Cardiac septum (tissue), 1 donor: Measurements from ENCODE around the gene CTR9. TPM values are rescaled to one million over a fixed set of nuclear protein-coding genes. Genes with fewer than 3 reads are reported as not detected.
A peak's percentile ranks its signal among the peaks of the same experiment; 100 is the strongest.

Source experiments
- DNase-seq: peaks from one replicate; pipeline ENCODE4 v3.0.0-alpha.2; 2020; ENCODE audit warnings: low spot score
- intact Hi-C: fragments of 100-400 bp; cut with DNase I; formaldehyde crosslinking; loops from one replicate; pipeline ENCODE4 v1.14.0; 2022
- total RNA-seq: library from RNA; stranded (reverse); fragmentation: NEBNext Ultra II Directional; extraction: Animal tissue kit (Norgen Biotek cat#: 25700); gene quantifications from one replicate; pipeline ENCODE4 v1.2.1, GENCODE V29; 2021
- donor health status: DM: no; HTN: no; CAD: no.

The CTR9 gene
- total RNA-seq, 1 donor from 2014 or later, result 27.6 TPM

DNA sequence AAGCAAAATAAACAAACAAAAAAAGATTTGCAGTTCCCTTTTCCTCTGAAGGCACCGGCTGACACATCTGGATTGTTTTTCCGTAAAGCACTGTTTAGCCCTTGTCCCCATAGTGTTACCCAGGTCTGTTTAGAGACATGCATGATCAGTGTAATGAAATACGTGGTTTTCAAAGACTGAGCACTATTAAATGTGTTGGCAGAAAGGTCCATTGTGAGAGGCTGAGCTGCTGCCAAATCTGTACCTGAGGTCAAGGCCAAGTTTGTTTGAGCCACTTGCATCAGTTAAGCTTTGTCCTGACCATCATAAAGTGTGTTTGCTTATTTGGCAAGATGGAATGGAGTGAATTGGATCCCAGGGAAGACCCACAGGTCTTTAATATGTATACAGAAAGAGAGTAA is 26.3 kb downstream of the CTR9 start:
- intact Hi-C loops, result no loop called here
- no peak for DNase-seq

DNA sequence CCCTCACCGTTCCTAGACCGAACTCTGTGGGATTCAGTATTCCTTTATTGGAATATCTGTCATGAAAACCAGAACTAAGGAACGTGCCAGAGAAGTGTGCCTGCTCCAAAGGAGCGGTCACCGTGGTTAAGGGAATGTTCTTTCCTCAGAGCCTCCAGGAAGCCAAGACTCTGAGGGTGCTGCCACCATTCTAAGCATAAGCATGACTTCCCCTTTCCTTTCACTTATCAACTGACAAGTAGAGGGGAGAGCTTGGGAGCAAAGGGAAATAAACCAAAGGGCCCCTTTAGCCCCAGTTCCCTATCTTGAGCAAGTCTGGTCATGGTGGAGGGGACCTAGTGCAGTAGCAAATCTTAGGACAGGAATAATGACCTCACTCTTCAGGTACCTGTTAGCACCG is 26.8 kb downstream of the CTR9 start:
- intact Hi-C loops, result no loop called here
- DNase-seq, result no peak

DNA sequence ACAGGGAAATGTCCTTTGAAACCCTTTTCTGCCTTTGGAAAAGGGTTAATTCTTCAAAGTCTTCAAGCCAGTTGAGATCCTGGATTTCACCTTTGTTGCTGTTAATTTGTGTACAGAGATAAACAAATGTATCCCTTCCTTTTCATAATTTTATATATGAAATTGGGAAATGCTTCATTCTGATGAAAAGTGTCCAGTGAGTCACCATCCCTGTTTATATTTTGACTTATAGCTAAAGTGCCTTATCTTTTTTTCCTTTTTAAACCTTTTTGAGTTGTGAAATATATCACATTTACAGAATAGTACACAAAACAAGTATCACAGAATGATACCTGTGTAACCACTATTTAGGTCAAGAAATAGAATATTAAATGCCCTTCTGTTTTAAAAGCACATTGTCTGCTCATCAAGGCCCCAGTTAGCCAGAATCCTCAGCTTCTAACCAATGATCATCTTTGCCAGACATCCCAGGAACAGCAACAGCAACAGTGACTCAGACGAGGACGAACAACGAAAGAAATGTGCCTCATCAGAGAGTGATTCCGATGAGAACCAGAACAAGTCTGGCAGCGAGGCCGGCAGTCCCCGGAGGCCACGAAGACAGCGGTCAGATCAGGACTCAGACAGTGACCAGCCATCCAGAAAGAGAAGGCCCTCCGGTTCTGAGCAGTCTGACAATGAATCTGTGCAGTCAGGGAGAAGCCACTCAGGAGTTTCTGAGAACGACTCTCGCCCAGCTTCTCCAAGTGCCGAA is 27.3 kb downstream of the CTR9 start:
- intact Hi-C loops, result no loop called here
- DNase-seq, result peak; percentile 82

DNA sequence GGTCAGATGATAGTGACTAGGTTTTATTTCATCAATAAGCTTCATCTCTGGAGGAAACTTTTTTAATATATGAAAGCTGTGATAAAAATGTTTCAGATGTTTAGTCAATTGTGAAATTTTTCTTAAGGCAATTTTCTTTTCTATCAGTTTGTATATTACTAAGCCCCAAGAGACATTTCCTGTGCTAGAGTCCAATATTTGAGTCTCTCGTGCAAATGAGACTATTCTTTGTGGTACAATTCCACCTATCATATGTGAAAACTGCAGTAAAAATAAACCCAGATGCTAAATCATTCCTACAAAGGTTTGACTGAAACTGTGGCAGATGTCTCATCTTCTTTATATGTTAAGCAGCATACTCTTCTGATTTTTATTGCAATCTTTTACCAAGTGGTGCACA is 28.0 kb downstream of the CTR9 start:
- intact Hi-C loops, result no loop called here
- DNase-seq, result no peak

DNA sequence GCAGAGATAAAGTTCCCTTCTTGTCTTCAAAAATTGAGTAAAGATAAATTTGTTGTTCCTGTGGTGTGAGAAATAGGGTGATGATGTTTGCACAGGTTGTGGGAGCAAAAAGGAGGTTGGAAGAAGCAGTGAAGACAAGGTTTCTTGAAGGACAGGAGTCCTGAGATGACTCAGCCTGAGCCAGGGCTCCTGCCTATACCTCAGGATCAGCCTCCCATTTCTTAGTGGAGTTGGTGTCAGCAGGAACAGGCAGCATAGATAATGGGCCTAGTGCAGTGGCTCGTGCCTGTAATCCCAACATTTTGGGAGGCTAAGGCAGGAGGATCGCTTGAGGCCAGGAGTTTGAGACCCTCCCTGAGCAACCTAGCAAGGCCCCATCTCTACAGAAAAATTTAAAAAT is 29.0 kb downstream of the CTR9 start:
- intact Hi-C loops, result loop anchor here (5.0 kb wide), 1 partner anchor 132 kb away; no protein-coding TSS in a partner anchor

DNA sequence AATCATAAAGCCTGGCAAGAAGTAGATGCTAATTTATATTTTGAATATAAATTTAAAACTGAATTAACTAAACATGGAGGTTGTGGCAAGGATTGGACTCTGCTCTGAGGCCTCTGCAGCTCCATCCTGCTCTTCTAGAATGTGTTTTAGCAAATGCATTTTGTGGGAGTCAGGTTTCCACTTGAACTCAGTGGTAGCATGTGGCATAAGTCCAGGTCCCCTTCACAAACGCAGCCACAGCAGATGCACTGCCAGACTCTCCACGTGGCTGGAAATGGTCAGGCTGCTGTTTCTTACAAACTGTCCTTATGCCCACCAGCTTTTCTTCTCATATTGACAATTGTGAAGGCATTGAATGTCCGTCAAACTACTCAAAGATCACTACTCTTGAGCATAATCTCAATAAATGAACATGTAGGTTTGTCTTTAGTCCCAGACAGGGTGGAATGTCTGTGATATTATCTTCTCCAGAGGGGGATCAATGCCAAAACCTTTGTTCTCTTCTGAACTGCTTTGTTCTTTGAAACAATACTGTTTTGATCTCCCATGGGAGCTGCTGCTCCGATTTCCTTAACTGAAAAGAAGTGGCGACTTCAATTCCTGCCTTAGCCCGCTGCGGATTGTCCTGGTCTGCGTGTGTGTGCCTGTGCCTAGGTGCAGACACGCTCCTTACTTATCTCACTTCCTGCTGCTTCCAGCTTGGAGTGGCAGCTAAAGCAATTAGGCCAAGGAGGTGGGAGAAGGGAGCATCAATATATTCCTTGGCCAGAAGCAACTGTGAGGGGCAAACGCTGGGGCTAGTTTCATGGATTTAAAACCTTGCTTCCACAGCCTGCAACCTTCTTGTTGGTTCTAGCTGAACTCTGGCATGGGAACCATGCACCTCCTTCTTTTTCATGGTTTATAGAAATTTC is 33.4 kb downstream of the CTR9 start:
- intact Hi-C loops, result loop anchor here (5.0 kb wide), 1 partner anchor 128 kb away; no protein-coding TSS in a partner anchor
- DNase-seq, result no peak

More for the DNA sequence above, 29.0 kb downstream of the CTR9 start:
- no peak for DNase-seq

DNA sequence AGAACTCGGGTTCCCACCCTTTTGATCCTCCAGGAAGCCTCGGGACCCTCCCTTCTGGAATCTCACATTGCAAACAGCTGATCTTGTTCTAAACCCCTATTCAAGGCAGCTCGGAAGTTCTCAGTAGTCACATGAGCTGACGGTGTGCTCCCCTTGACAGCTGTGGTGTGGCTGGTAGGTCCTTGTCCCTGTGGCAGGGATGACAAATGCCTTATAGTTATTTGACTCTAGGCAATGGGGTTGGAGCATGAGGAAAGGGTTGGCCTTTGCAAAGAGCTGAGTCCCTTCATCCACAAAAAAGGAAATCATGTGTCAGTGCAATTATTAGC is 34.1 kb downstream of the CTR9 start:
- intact Hi-C loops, result no loop called here
- DNase-seq, result no peak

DNA sequence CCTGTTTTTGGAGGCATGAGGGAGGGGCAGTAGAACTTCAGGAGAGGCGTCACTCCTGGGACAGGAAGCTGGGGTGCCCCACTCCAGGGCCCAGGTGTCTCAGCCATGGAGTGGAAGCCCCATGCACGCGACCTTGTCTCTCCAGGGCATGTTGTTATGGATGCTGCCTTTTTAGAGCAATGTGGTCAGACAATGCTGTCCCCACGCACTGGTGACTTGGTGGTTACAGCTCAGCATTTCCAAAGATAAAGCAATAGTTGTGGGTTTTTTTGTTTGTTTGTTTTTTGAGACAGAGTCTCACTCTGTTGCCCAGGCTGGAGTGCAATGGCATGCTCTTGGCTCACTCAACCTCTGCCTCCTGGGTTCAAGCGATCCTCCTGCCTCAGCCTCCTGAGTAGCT is 35.4 kb downstream of the CTR9 start:
- intact Hi-C loops, result no loop called here
- DNase-seq, result no peak

DNA sequence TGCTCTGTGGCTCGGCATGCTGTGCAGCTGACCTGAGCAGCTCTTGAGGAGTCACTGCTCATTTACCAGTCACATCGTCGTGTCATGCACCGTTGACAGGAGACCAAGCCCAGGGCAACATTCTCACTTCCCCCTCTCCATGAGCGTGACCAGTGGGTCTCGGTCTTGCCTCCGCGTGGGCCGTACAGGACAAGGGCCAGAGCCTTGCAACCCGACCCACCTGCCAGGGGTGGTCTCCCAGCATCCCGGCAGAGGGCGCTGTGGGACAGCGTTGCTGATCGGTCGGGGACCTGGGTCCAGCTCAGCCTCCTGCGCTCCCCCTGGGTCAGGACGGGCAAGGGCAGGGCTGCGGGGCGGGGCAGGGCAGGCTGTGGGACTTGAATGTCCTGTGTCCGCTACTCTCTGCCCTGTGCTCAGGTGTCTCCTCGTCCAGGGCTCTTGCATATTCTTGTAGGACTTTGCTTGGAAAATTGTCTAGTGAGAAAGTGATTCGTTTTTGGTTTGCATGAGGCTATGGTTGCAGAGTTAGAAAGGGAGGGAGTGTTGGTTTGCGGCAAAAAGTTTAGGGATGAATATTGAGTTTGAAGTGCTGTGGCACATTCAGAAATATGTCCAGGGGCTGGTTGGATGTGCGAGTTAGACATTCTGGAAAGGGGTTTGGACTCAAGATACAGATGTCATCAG is 41.5 kb downstream of the CTR9 start:
- intact Hi-C loops, result loop anchor here (2.0 to 5.0 kb wide), 2 partner anchors 140 to 230 kb away; no protein-coding TSS in a partner anchor

DNA sequence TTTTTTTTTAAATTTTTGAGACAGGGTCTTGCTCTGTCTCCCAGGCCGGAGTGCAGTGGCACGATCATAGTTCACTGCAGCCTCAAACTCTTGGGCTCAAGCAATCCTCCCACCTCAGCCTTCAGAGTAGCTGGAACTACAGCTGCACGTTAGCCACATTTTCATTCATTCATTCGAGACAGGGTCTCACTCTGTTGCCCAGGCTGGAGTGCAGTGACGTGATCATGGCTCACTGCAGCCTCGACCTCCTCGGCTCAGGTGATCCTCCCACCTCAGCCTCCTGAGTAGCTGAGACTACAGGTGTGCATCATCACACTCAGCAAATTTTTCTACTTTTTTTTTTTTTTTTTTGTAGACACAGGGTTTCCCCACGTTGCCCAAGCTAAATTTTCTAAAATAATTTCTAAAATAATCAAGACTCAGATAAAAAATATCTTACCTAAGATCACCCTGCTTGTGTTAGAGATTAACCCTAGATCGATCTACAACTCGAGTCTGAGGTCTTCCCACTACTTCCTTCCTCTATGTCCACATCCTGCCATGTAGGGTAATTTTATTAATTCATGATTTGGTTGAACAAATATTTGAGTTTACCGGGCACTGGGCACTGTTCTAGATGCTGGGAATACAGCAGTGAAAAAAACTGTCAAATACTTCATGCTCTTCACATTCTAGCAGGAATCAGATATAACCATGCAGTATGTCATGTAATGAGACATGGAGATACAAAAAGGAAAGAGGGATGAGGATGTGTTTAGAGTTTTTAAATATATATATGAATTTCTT is 42.6 kb downstream of the CTR9 start:
- intact Hi-C loops, result loop anchor here (2.0 to 5.0 kb wide), 2 partner anchors 139 to 229 kb away; no protein-coding TSS in a partner anchor
- DNase-seq, result no peak

More for the DNA sequence above, 41.5 kb downstream of the CTR9 start:
- peak; percentile 94 for DNase-seq

DNA sequence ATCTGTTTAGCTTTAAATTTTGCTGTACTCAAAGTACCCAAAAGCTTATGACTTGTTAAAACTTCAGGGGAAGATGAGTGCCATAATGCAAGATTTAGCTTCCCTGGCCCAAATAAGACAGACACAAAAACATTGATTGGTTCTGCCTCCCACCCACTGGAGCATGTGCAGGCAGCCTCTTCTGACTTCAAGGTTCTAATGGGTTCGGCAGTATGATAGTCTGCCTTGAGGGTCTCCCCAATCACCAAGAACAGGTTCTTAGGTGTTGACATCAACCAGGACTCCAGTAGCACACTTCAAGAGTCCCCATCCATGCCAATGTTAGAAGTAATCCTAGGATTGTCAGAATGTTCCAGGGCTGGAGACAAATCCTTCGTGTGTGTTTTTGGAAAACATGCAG is 45.1 kb downstream of the CTR9 start:
- intact Hi-C loops, result no loop called here
- no peak for DNase-seq

DNA sequence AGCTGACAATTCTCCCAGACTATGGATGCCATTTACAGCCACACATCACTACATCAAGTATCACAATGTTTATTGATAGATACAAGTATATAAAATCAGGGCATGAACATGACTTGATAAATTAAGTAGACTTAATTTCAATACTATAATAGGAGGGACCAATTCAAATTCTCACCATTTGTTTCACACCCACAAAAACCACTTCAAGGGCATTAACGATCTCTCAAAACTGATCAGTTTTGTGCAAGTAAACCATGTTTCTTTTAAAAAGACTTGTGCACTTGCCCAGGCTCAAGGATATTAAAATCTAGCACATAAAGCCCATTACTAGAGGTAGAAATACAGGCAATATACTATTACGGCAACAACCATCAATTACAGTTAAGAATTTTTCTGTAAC is 46.0 kb downstream of the CTR9 start:
- intact Hi-C loops, result no loop called here

DNA sequence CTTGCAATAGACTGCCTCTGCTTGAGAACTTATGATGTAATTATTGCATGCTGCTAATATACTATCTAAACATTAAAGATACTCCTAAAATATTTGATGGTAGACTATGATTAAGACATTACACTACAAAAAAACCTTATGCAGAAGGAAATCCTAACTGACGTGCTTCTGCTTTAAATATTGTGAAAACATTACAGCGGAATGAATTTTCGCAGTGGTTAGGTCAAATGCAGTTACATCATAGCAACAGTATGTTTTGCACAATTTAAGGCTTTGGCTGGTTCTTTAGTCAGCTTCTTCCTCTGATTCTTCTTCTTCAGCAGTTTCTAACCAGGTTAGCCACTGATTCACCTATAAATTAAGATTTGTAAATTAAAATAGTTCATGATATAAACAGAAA is 46.5 kb downstream of the CTR9 start:
- intact Hi-C loops, result no loop called here
- DNase-seq, result no peak

More for the DNA sequence above, 46.0 kb downstream of the CTR9 start:
- DNase-seq, result no peak

DNA sequence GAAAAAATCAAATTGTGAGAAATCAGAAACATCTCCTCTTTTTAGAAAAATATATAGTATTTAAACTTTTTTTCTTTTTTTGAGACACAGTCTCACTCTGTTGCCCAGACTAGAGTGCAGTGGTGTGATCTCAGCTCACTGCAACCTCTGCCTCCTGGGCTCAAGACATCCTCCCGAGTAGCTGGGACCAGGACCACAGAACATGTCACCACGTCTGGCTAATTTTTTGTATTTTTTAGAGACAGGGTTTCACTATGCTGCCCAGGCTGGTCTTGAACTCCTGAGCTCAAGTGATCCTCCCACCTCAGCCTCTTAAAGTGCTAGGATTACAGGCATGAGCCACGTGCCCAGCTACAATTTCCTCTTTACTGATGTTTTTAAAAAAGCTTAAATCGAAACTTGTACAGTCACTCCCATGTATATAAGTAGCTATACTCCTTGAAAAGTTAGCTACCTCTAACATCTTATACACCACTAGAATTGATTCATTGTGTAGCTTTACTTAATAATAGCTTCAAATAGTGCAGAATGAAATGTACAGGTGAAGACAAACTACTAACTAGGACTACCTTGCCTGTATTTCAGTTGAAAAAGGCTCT is 47.4 kb downstream of the CTR9 start:
- DNase-seq, result no peak
- intact Hi-C loops, result no loop called here

DNA sequence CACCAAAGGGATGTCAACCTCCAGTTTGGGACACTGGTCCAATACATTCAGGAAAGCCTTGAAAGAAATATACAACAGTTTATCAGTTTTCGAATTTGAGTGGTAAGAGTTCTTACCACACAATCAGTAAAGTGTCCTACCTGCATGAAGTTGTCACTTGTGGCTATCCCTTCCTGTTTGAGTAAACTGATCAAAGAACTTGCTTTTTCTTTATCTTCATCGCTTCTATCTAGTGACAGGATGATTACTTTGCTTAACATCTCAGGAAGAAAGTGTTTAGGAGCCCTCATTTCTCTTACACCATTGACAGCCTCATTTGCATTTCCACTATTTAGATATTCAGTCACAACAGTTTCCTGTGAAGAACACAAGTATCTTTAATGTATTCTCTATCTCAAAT is 49.2 kb downstream of the CTR9 start:
- intact Hi-C loops, result loop anchor here (5.0 kb wide), 1 partner anchor 987 kb away; no protein-coding TSS in a partner anchor
- no peak for DNase-seq

DNA sequence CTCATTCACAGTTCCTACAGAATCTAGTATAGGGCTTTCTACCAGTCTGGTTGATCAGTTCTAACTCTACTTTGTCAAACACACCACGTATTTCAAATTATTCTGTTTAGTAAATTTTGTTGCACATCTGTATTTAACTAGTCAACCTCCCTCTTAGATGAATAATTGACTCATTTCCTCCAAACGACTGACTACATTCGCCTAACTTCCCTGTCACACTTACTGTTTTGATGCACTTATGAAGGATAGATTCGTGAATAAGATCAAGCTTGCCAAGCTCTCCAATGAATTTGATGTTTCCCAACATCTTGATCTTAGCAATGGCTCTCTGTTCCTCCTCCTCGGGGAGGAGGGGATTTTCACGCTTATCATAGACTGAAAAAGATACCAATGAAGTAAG is 52.6 kb downstream of the CTR9 start:
- DNase-seq, result no peak
- intact Hi-C loops, result loop anchor here (5.0 kb wide), 1 partner anchor 984 kb away; no protein-coding TSS in a partner anchor

DNA sequence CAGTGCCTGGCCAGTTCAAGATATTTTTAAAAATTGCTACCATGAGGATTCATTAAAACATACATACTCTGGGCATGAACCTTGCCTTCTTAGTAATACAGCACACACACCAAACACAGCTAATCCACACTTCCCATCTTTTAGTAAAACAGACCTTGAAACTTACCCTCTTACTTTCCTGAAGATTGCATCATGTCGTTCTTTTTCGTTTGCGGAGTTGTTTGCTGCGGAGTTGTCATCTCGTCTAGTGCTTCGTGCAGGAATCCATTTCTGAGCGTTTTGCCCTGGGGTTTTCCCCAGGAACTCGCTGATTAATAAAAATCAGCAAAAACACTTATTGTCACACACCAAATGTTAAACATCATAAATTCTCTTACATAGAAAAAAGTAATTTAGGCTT is 54.7 kb downstream of the CTR9 start:
- intact Hi-C loops, result loop anchor here (5.0 kb wide), 2 partner anchors 33 to 1037 kb away; partner anchors contain the start of gene USP47

DNA sequence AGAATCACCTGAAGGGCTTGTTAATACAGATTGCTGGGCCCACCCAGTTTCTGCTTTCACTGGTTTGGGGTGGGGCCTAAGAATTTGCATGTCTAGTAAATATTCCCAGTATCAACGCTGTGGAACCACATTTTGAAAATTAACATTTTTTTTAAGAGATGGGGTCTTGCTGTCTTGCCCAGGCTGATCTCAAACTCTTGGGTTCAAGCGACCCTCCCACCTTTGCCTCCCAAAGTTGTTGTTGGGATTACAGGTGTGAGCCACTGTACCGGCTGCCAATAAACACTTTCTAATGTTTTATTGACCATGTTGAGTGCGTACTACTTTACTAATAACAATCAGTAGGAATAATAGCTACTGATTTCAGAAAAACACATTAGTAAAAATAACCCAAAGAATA is 55.2 kb downstream of the CTR9 start:
- DNase-seq, result no peak
- intact Hi-C loops, result loop anchor here (5.0 kb wide), 2 partner anchors 34 to 1036 kb away; partner anchors contain the start of gene USP47

More for the DNA sequence above, 54.7 kb downstream of the CTR9 start:
- no peak for DNase-seq
